Progenitor cell of endocrine pancreas (in vitro differentiated cells): Measurements from ENCODE around the gene CCT8. TPM values are rescaled to one million over a fixed set of nuclear protein-coding genes. Genes with fewer than 3 reads are reported as not detected.

Experiments
- DNase-seq: peaks from one replicate; pipeline ENCODE4 v3.0.0; 2021; ENCODE audit warnings: low spot score; ENCODE audit not compliant: unreplicated experiment
- H3K27ac Mint-ChIP-seq: 2 replicates; pipeline ENCODE4 v1.8.0; 2021; ENCODE audit warnings: mild to moderate bottlenecking, moderate library complexity, mixed read lengths
- H3K27me3 Mint-ChIP-seq: 2 replicates; pipeline ENCODE4 v1.8.0; 2021; ENCODE audit warnings: mixed read lengths
- H3K36me3 Mint-ChIP-seq: 2 replicates; pipeline ENCODE4 v1.8.0; 2022; ENCODE audit warnings: mixed read lengths; ENCODE audit not compliant: insufficient read depth
- H3K4me1 Mint-ChIP-seq: 2 replicates; pipeline ENCODE4 v1.8.0; 2021; ENCODE audit warnings: low read depth, mixed read lengths
- H3K4me3 Mint-ChIP-seq: 2 replicates; pipeline ENCODE4 v1.8.0; 2021; ENCODE audit warnings: low read depth, mild to moderate bottlenecking, moderate library complexity, mixed read lengths
- H3K9me3 Mint-ChIP-seq: 2 replicates; pipeline ENCODE4 v1.8.0; 2021; ENCODE audit warnings: low read depth, mixed read lengths
- total RNA-seq: library from RNA; stranded (reverse); gene quantifications from 2 replicates; pipeline ENCODE4 v1.2.1, GENCODE V29; 2021
- TF ChIP-seq, protein P1 (sequence below): fragments of 200-600 bp; sonication (generic); IDR thresholded peaks from one replicate; pipeline ENCODE4 v1.5.0; 2021; ENCODE audit warnings: antibody characterized with exemption, mild to moderate bottlenecking; ENCODE audit not compliant: unreplicated experiment

The CCT8 gene
- total RNA-seq, 1 donor from 2014 or later = 208 TPM

- TF ChIP-seq, protein P1, sequence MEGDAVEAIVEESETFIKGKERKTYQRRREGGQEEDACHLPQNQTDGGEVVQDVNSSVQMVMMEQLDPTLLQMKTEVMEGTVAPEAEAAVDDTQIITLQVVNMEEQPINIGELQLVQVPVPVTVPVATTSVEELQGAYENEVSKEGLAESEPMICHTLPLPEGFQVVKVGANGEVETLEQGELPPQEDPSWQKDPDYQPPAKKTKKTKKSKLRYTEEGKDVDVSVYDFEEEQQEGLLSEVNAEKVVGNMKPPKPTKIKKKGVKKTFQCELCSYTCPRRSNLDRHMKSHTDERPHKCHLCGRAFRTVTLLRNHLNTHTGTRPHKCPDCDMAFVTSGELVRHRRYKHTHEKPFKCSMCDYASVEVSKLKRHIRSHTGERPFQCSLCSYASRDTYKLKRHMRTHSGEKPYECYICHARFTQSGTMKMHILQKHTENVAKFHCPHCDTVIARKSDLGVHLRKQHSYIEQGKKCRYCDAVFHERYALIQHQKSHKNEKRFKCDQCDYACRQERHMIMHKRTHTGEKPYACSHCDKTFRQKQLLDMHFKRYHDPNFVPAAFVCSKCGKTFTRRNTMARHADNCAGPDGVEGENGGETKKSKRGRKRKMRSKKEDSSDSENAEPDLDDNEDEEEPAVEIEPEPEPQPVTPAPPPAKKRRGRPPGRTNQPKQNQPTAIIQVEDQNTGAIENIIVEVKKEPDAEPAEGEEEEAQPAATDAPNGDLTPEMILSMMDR = no peak
- DNase-seq = no peak
- no peak overlapping the region for H3K4me3 Mint-ChIP-seq
- H3K27ac Mint-ChIP-seq = no peak overlapping the region
- H3K9me3 Mint-ChIP-seq = no peaks in the 10 kb centered on the region
- no peaks in the 10 kb centered on the region for H3K4me1 Mint-ChIP-seq
- peaks cover 18% of the 10 kb centered on the region for H3K36me3 Mint-ChIP-seq
- no peaks in the 10 kb centered on the region for H3K27me3 Mint-ChIP-seq
Observed at GRCh38 chr21:29052224-29052623, 21.2 kb downstream of the CCT8 start.

DNA sequence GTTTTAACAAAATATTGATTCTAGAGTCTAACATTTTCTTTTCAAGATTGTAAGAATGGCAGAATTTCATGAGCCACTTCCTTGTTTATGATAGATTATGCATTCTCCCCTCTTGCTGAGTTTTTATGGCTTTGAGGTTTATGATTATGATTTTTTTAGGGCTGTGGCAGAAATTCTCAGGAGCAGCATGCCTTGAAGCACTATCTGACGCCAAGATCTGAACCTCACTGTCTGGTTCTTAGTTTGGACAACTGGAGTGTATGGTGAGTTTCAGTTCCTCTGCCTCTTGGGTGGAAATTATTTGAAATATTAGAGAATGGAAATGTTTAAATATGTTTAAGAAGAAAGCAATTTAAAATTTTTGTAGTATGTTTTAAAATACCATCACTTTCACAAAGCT lies 38.8 kb downstream of the CCT8 start:
- Mint-ChIP-seq H3K4me1 (no peaks in the 10 kb centered on the region), H3K27me3 (no peaks in the 10 kb centered on the region), H3K4me3 (no peak overlapping the region), H3K36me3 (peaks cover 28% of the 10 kb centered on the region), H3K9me3 (no peaks in the 10 kb centered on the region), H3K27ac (no peak overlapping the region)
- TF ChIP-seq, protein P1 = no peak
- DNase-seq = no peak

DNA sequence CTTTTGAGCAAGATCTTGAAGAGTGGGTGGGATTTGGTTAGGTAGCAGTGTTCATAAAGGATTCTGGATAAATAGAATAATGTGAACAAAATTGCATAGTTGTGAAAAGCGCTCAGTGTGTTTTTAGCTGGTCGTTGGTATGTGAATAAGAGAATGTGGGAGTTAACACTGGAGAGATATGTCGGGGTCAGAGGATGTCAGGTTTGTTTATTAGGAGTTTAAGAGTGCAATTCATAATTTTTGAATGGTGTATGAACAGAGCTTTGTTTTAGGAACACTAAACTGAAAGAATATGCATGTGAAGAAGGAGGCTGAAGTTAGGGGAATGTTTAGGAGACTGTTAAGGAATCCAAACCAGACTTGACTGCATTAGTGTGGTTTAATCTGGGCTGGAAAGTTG lies 39.6 kb downstream of the CCT8 start:
- H3K4me1 Mint-ChIP-seq = no peaks in the 10 kb centered on the region

GRCh38 chr21:29033301-29033700 lies 40.1 kb downstream of the CCT8 start:
- Mint-ChIP-seq H3K27me3 (no peaks in the 10 kb centered on the region), H3K9me3 (no peaks in the 10 kb centered on the region), H3K4me3 (no peak overlapping the region), H3K4me1 (no peaks in the 10 kb centered on the region), H3K36me3 (peaks cover 28% of the 10 kb centered on the region), H3K27ac (no peak overlapping the region)
- TF ChIP-seq, protein P1 = no peak
- no peak for DNase-seq

More for the DNA sequence above, 39.6 kb downstream of the CCT8 start:
- no peak for DNase-seq
- H3K27me3 Mint-ChIP-seq = no peaks in the 10 kb centered on the region
- peaks cover 28% of the 10 kb centered on the region for H3K36me3 Mint-ChIP-seq
- TF ChIP-seq, protein P1 = no peak
- peak overlapping the region; percentile 70 for H3K27ac Mint-ChIP-seq
- no peaks in the 10 kb centered on the region for H3K9me3 Mint-ChIP-seq
- H3K4me3 Mint-ChIP-seq = no peak overlapping the region

DNA sequence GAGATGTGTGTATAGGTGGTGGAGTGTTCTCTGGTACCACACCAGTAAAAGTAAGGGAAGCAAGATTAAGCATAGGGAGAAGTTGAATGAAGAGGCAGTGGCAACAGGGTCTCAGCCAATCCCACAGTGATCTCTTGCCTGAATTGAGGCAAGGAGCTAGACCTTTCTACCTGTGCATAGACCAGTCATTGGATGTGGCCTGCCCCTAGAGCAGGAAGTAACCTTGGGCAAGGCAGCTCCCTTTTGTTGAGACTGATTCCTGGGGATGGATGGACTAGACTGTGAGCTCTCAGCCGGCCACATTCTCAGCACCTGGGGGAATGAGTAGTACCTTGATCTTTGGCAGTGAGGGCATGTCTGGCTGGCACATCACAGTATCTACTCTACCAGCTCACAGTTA lies 42.5 kb downstream of the CCT8 start:
- Mint-ChIP-seq H3K27me3 (no peaks in the 10 kb centered on the region), H3K9me3 (no peaks in the 10 kb centered on the region), H3K27ac (no peak overlapping the region), H3K4me1 (peaks cover 5% of the 10 kb centered on the region), H3K4me3 (no peak overlapping the region), H3K36me3 (peaks cover 17% of the 10 kb centered on the region)
- TF ChIP-seq, protein P1 = no peak
- DNase-seq = no peak
